NT2/D1 (cell line): ENCODE results near the gene ARAP2.

Experiments used
- DNase-seq: peaks from one replicate; pipeline ENCODE4 v3.0.0-alpha.2; 2011; ENCODE audit warnings: low read depth, low spot score
- H3K27me3 ChIP-seq: 2 replicates; pipeline ENCODE4 v1.6.0; 2011; ENCODE audit warnings: mild to moderate bottlenecking; ENCODE audit not compliant: insufficient read length, insufficient read depth
- H3K36me3 ChIP-seq: 2 replicates; pipeline ENCODE4 v1.6.1; 2011; ENCODE audit warnings: mild to moderate bottlenecking, low read length, mixed read lengths; ENCODE audit not compliant: insufficient read depth, insufficient read length
- H3K4me1 ChIP-seq: 2 replicates; pipeline ENCODE4 v1.5.1; 2011; ENCODE audit not compliant: insufficient read depth, insufficient read length
- H3K4me3 ChIP-seq: 2 replicates; pipeline ENCODE4 v1.5.1; 2011; ENCODE audit warnings: low read depth; ENCODE audit not compliant: insufficient read length
- H3K9ac ChIP-seq: 2 replicates; pipeline ENCODE4 v1.6.0; 2011; ENCODE audit warnings: low read depth; ENCODE audit not compliant: insufficient read length
- H3K9me3 ChIP-seq: 2 replicates; pipeline ENCODE4 v1.5.1; 2011; ENCODE audit warnings: mild to moderate bottlenecking, low read length; ENCODE audit not compliant: insufficient read depth
- SUZ12 ChIP-seq: IDR thresholded peaks from 2 replicates; pipeline ENCODE4 v1.6.1; 2011; ENCODE audit not compliant: insufficient read length, insufficient read depth; ENCODE audit errors: extremely low read depth
- YY1 ChIP-seq: IDR thresholded peaks from 2 replicates; pipeline ENCODE4 v1.6.1; 2011; ENCODE audit not compliant: insufficient read length, insufficient read depth
- ZNF274 ChIP-seq: IDR thresholded peaks from 2 replicates; pipeline ENCODE4 v1.6.1; 2011; ENCODE audit warnings: mild to moderate bottlenecking, low read depth, low read length

The ARAP2 gene

GRCh38 chr4:36226430-36227227 lies 17.7 kb downstream of the ARAP2 start:
- H3K27me3 ChIP-seq: no peaks in the 10 kb centered on the region
- H3K9ac ChIP-seq: no peak overlapping the region
- DNase-seq: no peak
- no peaks in the 10 kb centered on the region for H3K36me3 ChIP-seq
- no peaks in the 10 kb centered on the region for H3K9me3 ChIP-seq
- H3K4me1 ChIP-seq: no peaks in the 10 kb centered on the region
- no peak for TF ChIP-seq YY1
- no peak for TF ChIP-seq ZNF274
- TF ChIP-seq SUZ12: no peak
- no peak overlapping the region for H3K4me3 ChIP-seq

- no peaks in the 10 kb centered on the region for H3K36me3 ChIP-seq
- no peak overlapping the region for H3K9ac ChIP-seq
- DNase-seq: no peak
- H3K4me1 ChIP-seq: no peaks in the 10 kb centered on the region
- no peaks in the 10 kb centered on the region for H3K27me3 ChIP-seq
- H3K4me3 ChIP-seq: no peak overlapping the region
- H3K9me3 ChIP-seq: no peaks in the 10 kb centered on the region
- no peak for TF ChIP-seq ZNF274
- no peak for TF ChIP-seq SUZ12
- TF ChIP-seq YY1: no peak
Measured at GRCh38 chr4:36224972-36225903, 19.1 kb downstream of the ARAP2 start.

- Histone ChIP-seq H3K4me1 (no peaks in the 10 kb centered on the region), H3K36me3 (no peaks in the 10 kb centered on the region), H3K27me3 (no peaks in the 10 kb centered on the region), H3K9me3 (no peaks in the 10 kb centered on the region), H3K4me3 (no peak overlapping the region), H3K9ac (no peak overlapping the region)
- TF ChIP-seq YY1: no peak
- no peak for TF ChIP-seq SUZ12
- no peak for TF ChIP-seq ZNF274
- no peak for DNase-seq
Measured at GRCh38 chr4:36222702-36223101, 21.6 kb downstream of the ARAP2 start.

DNA sequence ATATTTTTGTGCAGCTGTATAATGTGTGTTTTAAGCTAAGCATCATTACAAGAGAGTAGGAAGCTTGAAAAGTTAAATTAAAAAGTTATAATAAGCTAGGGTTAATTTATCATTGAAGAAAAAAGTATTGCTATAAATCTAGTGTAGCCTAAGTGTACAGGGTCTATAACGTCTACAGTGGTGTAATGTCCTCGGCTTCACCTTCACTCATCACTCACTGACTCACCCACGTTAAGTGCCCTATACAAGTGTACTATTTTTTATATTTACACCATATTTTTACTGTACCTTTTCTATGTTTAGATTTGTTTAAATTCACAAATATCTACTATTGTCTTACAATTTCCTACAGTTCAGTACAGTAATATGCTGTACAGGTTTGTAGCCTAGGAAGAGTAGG lies 23.5 kb downstream of the ARAP2 start:
- no peaks in the 10 kb centered on the region for H3K27me3 ChIP-seq
- H3K4me3 ChIP-seq: no peak overlapping the region
- no peak for TF ChIP-seq ZNF274
- no peak for TF ChIP-seq SUZ12
- no peak for TF ChIP-seq YY1
- H3K9ac ChIP-seq: no peak overlapping the region
- H3K9me3 ChIP-seq: no peaks in the 10 kb centered on the region
- H3K36me3 ChIP-seq: no peaks in the 10 kb centered on the region
- no peaks in the 10 kb centered on the region for H3K4me1 ChIP-seq
- DNase-seq: no peak

- H3K36me3 ChIP-seq: no peaks in the 10 kb centered on the region
- H3K27me3 ChIP-seq: no peaks in the 10 kb centered on the region
- no peak for TF ChIP-seq ZNF274
- TF ChIP-seq SUZ12: no peak
- TF ChIP-seq YY1: no peak
- H3K4me1 ChIP-seq: no peaks in the 10 kb centered on the region
- H3K9ac ChIP-seq: no peak overlapping the region
- DNase-seq: no peak
- H3K4me3 ChIP-seq: no peak overlapping the region
- H3K9me3 ChIP-seq: no peaks in the 10 kb centered on the region
Measured at GRCh38 chr4:36218121-36218520, 26.2 kb downstream of the ARAP2 start.

GRCh38 chr4:36215627-36216026 lies 28.7 kb downstream of the ARAP2 start:
- TF ChIP-seq SUZ12 (no peak), ZNF274 (no peak), YY1 (no peak)
- no peaks in the 10 kb centered on the region for H3K27me3 ChIP-seq
- no peaks in the 10 kb centered on the region for H3K36me3 ChIP-seq
- H3K4me3 ChIP-seq: no peak overlapping the region
- no peak overlapping the region for H3K9ac ChIP-seq
- no peaks in the 10 kb centered on the region for H3K4me1 ChIP-seq
- no peaks in the 10 kb centered on the region for H3K9me3 ChIP-seq
- DNase-seq: no peak

GRCh38 chr4:36214735-36215485 lies 29.4 kb downstream of the ARAP2 start:
- H3K36me3 ChIP-seq: no peaks in the 10 kb centered on the region
- no peaks in the 10 kb centered on the region for H3K4me1 ChIP-seq
- TF ChIP-seq SUZ12 (no peak), ZNF274 (no peak), YY1 (no peak)
- H3K27me3 ChIP-seq: no peaks in the 10 kb centered on the region
- no peak overlapping the region for H3K9ac ChIP-seq
- DNase-seq: no peak
- H3K4me3 ChIP-seq: no peak overlapping the region
- H3K9me3 ChIP-seq: no peaks in the 10 kb centered on the region
